Activated naive CD4-positive, alpha-beta T cell treated with anti-CD3 and anti-CD28 coated beads for 36 hours (primary cell): ENCODE data around the gene RHBDD1. TPM values are rescaled to one million over a fixed set of nuclear protein-coding genes. Genes with fewer than 3 reads are reported as not detected.

Experiments
- CTCF ChIA-PET: fragments of 350-600 bp; sonication (Branson Sonifier 250); formaldehyde crosslinking; loops from one replicate; lab custom pipeline; 2021; ENCODE audit warnings: antibody characterized with exemption; lab: Charles Lee
- DNase-seq: peaks from one replicate; pipeline ENCODE4 v3.0.0-alpha.2; 2020
- H3K27ac Mint-ChIP-seq: one replicate; pipeline ENCODE4 v1.8.0; 2021; ENCODE audit warnings: mild to moderate bottlenecking, mixed read lengths
- H3K27me3 Mint-ChIP-seq: one replicate; pipeline ENCODE4 v1.8.0; 2021; ENCODE audit warnings: low read depth, mixed read lengths
- H3K36me3 Mint-ChIP-seq: one replicate; pipeline ENCODE4 v1.8.0; 2021; ENCODE audit warnings: low read depth, mixed read lengths
- H3K4me1 Mint-ChIP-seq: one replicate; pipeline ENCODE4 v1.8.0; 2021; ENCODE audit warnings: low read depth, mixed read lengths
- H3K4me3 Mint-ChIP-seq: one replicate; pipeline ENCODE4 v1.8.0; 2021; ENCODE audit warnings: mild to moderate bottlenecking, moderate library complexity, mixed read lengths
- H3K9me3 Mint-ChIP-seq: one replicate; pipeline ENCODE4 v1.8.0; 2021; ENCODE audit warnings: mixed read lengths
- intact Hi-C: fragments of 100-400 bp; cut with micrococcal nuclease; formaldehyde crosslinking; loops from one replicate; pipeline ENCODE4 v1.15.1; 2023
- total RNA-seq, 2 experiments: library from RNA; stranded (reverse); gene quantifications; one replicate each; pipeline ENCODE4 v1.2.3, GENCODE V29; 2021

The RHBDD1 gene
- total RNA-seq, 2 experiments from 2014 or later = 42.6 to 43.3 TPM

GRCh38 chr2:226877491-226877890 is 41.6 kb downstream of the RHBDD1 start:
- intact Hi-C loops = no loop called here
- no peaks in the 10 kb centered on the region for H3K27me3 Mint-ChIP-seq
- peaks cover 4% of the 10 kb centered on the region for H3K9me3 Mint-ChIP-seq
- H3K27ac Mint-ChIP-seq = no peak overlapping the region
- H3K36me3 Mint-ChIP-seq = peaks cover 60% of the 10 kb centered on the region
- CTCF ChIA-PET = interaction anchor here (0.5 to 0.6 kb wide), 2 partner anchors 10 to 24 kb away, joined by 3 read pairs; no protein-coding TSS in a partner anchor
- no peak for DNase-seq
- H3K4me1 Mint-ChIP-seq = peaks cover 32% of the 10 kb centered on the region
- no peak overlapping the region for H3K4me3 Mint-ChIP-seq

DNA sequence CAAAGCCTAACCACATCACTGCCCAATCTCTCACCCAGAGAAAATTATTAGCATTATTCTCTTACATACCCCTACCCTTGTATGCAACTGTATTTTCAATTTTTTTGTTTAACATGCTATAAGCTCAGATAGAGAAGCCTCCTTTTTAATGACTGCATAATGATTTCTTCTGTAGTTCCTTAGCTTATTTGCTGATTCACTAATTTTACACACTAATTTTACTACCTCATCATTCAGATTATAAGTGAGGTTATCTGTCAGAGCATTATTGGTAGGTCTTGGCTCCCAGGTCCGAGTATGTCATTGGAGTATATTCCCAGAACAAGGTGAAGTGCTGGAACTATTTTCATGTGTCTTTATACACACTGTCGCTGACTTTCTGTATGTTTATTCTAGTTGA is 45.4 kb downstream of the RHBDD1 start:
- CTCF ChIA-PET = no interaction called here
- no peak for DNase-seq
- Mint-ChIP-seq H3K4me1 (peaks cover 10% of the 10 kb centered on the region), H3K9me3 (peaks cover 2% of the 10 kb centered on the region), H3K27me3 (no peaks in the 10 kb centered on the region), H3K27ac (no peak overlapping the region), H3K36me3 (peaks cover 53% of the 10 kb centered on the region), H3K4me3 (no peak overlapping the region)
- intact Hi-C loops = no loop called here

GRCh38 chr2:226882606-226883005 is 46.8 kb downstream of the RHBDD1 start:
- H3K27me3 Mint-ChIP-seq = no peaks in the 10 kb centered on the region
- CTCF ChIA-PET = no interaction called here
- H3K4me3 Mint-ChIP-seq = no peak overlapping the region
- intact Hi-C loops = no loop called here
- peaks cover 2% of the 10 kb centered on the region for H3K9me3 Mint-ChIP-seq
- H3K27ac Mint-ChIP-seq = no peak overlapping the region
- H3K36me3 Mint-ChIP-seq = peaks cover 50% of the 10 kb centered on the region
- peaks cover 10% of the 10 kb centered on the region for H3K4me1 Mint-ChIP-seq
- DNase-seq = no peak

- H3K36me3 Mint-ChIP-seq = peaks cover 47% of the 10 kb centered on the region
- CTCF ChIA-PET = no interaction called here
- intact Hi-C loops = no loop called here
Measured at GRCh38 chr2:226883296-226883795, 47.5 kb downstream of the RHBDD1 start.

GRCh38 chr2:226884166-226884565 is 48.3 kb downstream of the RHBDD1 start:
- intact Hi-C loops = no loop called here
- Mint-ChIP-seq H3K27ac (no peak overlapping the region), H3K9me3 (peaks cover 2% of the 10 kb centered on the region), H3K4me3 (no peak overlapping the region), H3K27me3 (no peaks in the 10 kb centered on the region), H3K36me3 (peaks cover 40% of the 10 kb centered on the region), H3K4me1 (peaks cover 10% of the 10 kb centered on the region)
- DNase-seq = no peak
- CTCF ChIA-PET = interaction anchor here (0.7 kb wide), 1 partner anchor 991 kb away, joined by 3 read pairs; no protein-coding TSS in a partner anchor

More at GRCh38 chr2:226883296-226883795, 47.5 kb downstream of the RHBDD1 start:
- peaks cover 2% of the 10 kb centered on the region for H3K9me3 Mint-ChIP-seq
- peaks cover 10% of the 10 kb centered on the region for H3K4me1 Mint-ChIP-seq
- H3K4me3 Mint-ChIP-seq = no peak overlapping the region
- no peak for DNase-seq
- H3K27me3 Mint-ChIP-seq = no peaks in the 10 kb centered on the region
- H3K27ac Mint-ChIP-seq = no peak overlapping the region

- intact Hi-C loops = no loop called here
- Mint-ChIP-seq H3K27ac (no peak overlapping the region), H3K36me3 (peaks cover 24% of the 10 kb centered on the region), H3K9me3 (peaks cover 2% of the 10 kb centered on the region), H3K27me3 (no peaks in the 10 kb centered on the region), H3K4me3 (no peak overlapping the region), H3K4me1 (no peaks in the 10 kb centered on the region)
- CTCF ChIA-PET = no interaction called here
- DNase-seq = no peak
Measured at GRCh38 chr2:226885769-226886435, 50.0 kb downstream of the RHBDD1 start.

GRCh38 chr2:226887940-226888339 is 52.1 kb downstream of the RHBDD1 start:
- H3K4me3 Mint-ChIP-seq = no peak overlapping the region
- no peaks in the 10 kb centered on the region for H3K9me3 Mint-ChIP-seq
- H3K27me3 Mint-ChIP-seq = no peaks in the 10 kb centered on the region
- H3K4me1 Mint-ChIP-seq = peaks cover 4% of the 10 kb centered on the region
- H3K36me3 Mint-ChIP-seq = peaks cover 20% of the 10 kb centered on the region
- CTCF ChIA-PET = no interaction called here
- intact Hi-C loops = no loop called here
- H3K27ac Mint-ChIP-seq = no peak overlapping the region
- DNase-seq = no peak

GRCh38 chr2:226888378-226888965 is 52.6 kb downstream of the RHBDD1 start:
- H3K4me3 Mint-ChIP-seq = no peak overlapping the region
- H3K27me3 Mint-ChIP-seq = no peaks in the 10 kb centered on the region
- intact Hi-C loops = no loop called here
- peaks cover 4% of the 10 kb centered on the region for H3K4me1 Mint-ChIP-seq
- peaks cover 17% of the 10 kb centered on the region for H3K36me3 Mint-ChIP-seq
- CTCF ChIA-PET = no interaction called here
- H3K27ac Mint-ChIP-seq = no peak overlapping the region
- no peaks in the 10 kb centered on the region for H3K9me3 Mint-ChIP-seq
- no peak for DNase-seq

- H3K4me1 Mint-ChIP-seq = peaks cover 4% of the 10 kb centered on the region
- H3K4me3 Mint-ChIP-seq = no peak overlapping the region
- CTCF ChIA-PET = no interaction called here
- H3K9me3 Mint-ChIP-seq = no peaks in the 10 kb centered on the region
- intact Hi-C loops = no loop called here
- no peaks in the 10 kb centered on the region for H3K27me3 Mint-ChIP-seq
- DNase-seq = no peak
- no peak overlapping the region for H3K27ac Mint-ChIP-seq
- H3K36me3 Mint-ChIP-seq = peaks cover 17% of the 10 kb centered on the region
Measured at GRCh38 chr2:226888971-226889370, 53.1 kb downstream of the RHBDD1 start.

- CTCF ChIA-PET = no interaction called here
- no peak overlapping the region for H3K27ac Mint-ChIP-seq
- H3K27me3 Mint-ChIP-seq = no peaks in the 10 kb centered on the region
- no peak overlapping the region for H3K4me3 Mint-ChIP-seq
- peaks cover 4% of the 10 kb centered on the region for H3K4me1 Mint-ChIP-seq
- DNase-seq = no peak
- H3K36me3 Mint-ChIP-seq = peaks cover 25% of the 10 kb centered on the region
- no peaks in the 10 kb centered on the region for H3K9me3 Mint-ChIP-seq
- intact Hi-C loops = no loop called here
Measured at GRCh38 chr2:226890286-226890685, 54.4 kb downstream of the RHBDD1 start.

GRCh38 chr2:226891780-226892590 is 56.1 kb downstream of the RHBDD1 start:
- H3K27me3 Mint-ChIP-seq = no peaks in the 10 kb centered on the region
- no peaks in the 10 kb centered on the region for H3K9me3 Mint-ChIP-seq
- intact Hi-C loops = no loop called here
- no peak overlapping the region for H3K4me3 Mint-ChIP-seq
- H3K4me1 Mint-ChIP-seq = peaks cover 4% of the 10 kb centered on the region
- H3K36me3 Mint-ChIP-seq = peaks cover 29% of the 10 kb centered on the region
- no peak overlapping the region for H3K27ac Mint-ChIP-seq
- CTCF ChIA-PET = interaction anchor here (0.6 kb wide), 1 partner anchor 1232 kb away, joined by 3 read pairs; no protein-coding TSS in a partner anchor
- no peak for DNase-seq

DNA sequence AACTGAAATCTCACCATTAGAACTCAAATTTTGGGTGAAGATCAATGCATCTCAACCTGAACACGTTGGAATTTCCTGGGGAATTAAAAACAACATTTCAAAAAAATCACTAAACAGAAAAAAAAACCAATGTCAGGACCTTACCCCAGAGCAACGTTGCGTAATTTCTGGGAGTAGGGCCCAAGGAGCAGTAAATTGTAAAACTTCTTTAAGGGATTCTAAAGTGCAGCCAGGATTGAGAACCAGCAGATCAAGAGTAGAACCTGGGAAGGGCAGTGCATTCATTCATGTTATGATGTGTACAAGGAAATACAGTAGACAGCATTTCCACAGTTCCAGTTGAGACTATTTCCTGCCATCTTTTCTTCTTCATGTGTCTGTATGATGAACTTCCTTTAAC is 56.9 kb downstream of the RHBDD1 start:
- intact Hi-C loops = no loop called here
- Mint-ChIP-seq H3K9me3 (no peaks in the 10 kb centered on the region), H3K27ac (no peak overlapping the region), H3K36me3 (peaks cover 34% of the 10 kb centered on the region), H3K4me1 (peaks cover 4% of the 10 kb centered on the region), H3K27me3 (no peaks in the 10 kb centered on the region), H3K4me3 (no peak overlapping the region)
- CTCF ChIA-PET = no interaction called here
- DNase-seq = no peak
